GM12878 (cell line): ENCODE data around the gene GRM7. TPM values are rescaled to one million over a fixed set of nuclear protein-coding genes. Genes with fewer than 3 reads are reported as not detected.
A peak's percentile ranks its signal among the peaks of the same experiment; 100 is the strongest.

Experiments used
- ATAC-seq: fragments of 200-7000 bp; cut with Tn5 transposase; 3 replicates; pipeline ENCODE4 v1.9.1; 2020; ENCODE audit warnings: mild to moderate bottlenecking, moderate library complexity
- BruUV-seq: library from RNA; stranded (reverse); fragments of 400-500 nt; replicated peaks from 2 replicates; lab custom pipeline; 2021; lab: Mats Ljungman, UMichigan
- CTCF ChIA-PET: fragments of 300-600 bp; sonication (Branson Sonifier 250); formaldehyde crosslinking; extraction: SDS; loops from one replicate; lab custom pipeline; 2021; ENCODE audit warnings: inconsistent platforms; lab: Yijun Ruan, JAX
- POLR2A ChIA-PET: fragments of 350-600 bp; formaldehyde crosslinking; extraction: SDS; loops from one replicate; lab custom pipeline; 2021; ENCODE audit warnings: inconsistent platforms; lab: Charles Lee
- RAD21 ChIA-PET: fragments of 300-600 bp; sonication (Branson Sonifier 250); formaldehyde crosslinking; loops from one replicate; lab custom pipeline; 2023; ENCODE audit warnings: antibody characterized with exemption; ENCODE audit not compliant: unreplicated experiment; lab: Charles Lee
- SMC1A ChIA-PET: fragments of 300-600 bp; sonication (Branson Sonifier 250); formaldehyde crosslinking; loops from one replicate; lab custom pipeline; 2023; ENCODE audit not compliant: unreplicated experiment, uncharacterized antibody; lab: Charles Lee
- DNase-seq: peaks from one replicate; pipeline ENCODE4 v3.0.0-alpha.2; 2011; ENCODE audit warnings: low read depth, low spot score
- FAIRE-seq: peaks from 3 replicates; lab custom pipeline; 2011; peaks lifted over from hg19 to GRCh38; lab: Jason Lieb, UNC
- H2AFZ ChIP-seq: 2 replicates; pipeline ENCODE4 v1.6.0; 2011; ENCODE audit warnings: low read depth, low read length, control low read depth; ENCODE audit not compliant: control insufficient read depth
- H3K27ac ChIP-seq: 2 replicates; pipeline ENCODE4 v1.5.1; 2011; ENCODE audit warnings: control low read depth; ENCODE audit not compliant: control insufficient read depth, insufficient read depth
- H3K27me3 ChIP-seq, 2 experiments: replicated peaks in 1 of 2; 2 replicates each; pipeline versions ENCODE4 v1.6.0 to v1.6.1; 2011; ENCODE audit warnings: low read length in 1 of 2; ENCODE audit not compliant: control insufficient read depth in 2 of 2, insufficient read depth in 2 of 2
- H3K36me3 ChIP-seq, 2 experiments: 2 replicates each; pipeline ENCODE4 v1.5.1; 2011; ENCODE audit warnings: low read length in 1 of 2; ENCODE audit not compliant: control insufficient read depth in 2 of 2, insufficient read depth in 2 of 2
- H3K4me1 ChIP-seq: 2 replicates; pipeline ENCODE4 v1.6.1; 2011; ENCODE audit warnings: mild to moderate bottlenecking, low read length, moderate library complexity, mixed read lengths; ENCODE audit not compliant: control insufficient read depth, insufficient read depth
- H3K4me2 ChIP-seq: 2 replicates; pipeline ENCODE4 v1.6.0; 2011; ENCODE audit warnings: control low read depth; ENCODE audit not compliant: control insufficient read depth, insufficient read depth
- H3K4me3 ChIP-seq: fragments of 200-600 bp; sonication (generic); 2 replicates; pipeline ENCODE4 v1.5.1; 2016
- H3K79me2 ChIP-seq: 2 replicates; pipeline ENCODE4 v1.6.0; 2011; ENCODE audit warnings: low read length; ENCODE audit not compliant: control insufficient read depth, insufficient read depth
- H3K9ac ChIP-seq: 2 replicates; pipeline ENCODE4 v1.8.0; 2011; ENCODE audit warnings: low read length, control low read depth, mixed read lengths; ENCODE audit not compliant: control insufficient read depth, insufficient read depth
- H3K9me3 ChIP-seq: replicated peaks from 3 replicates; pipeline ENCODE4 v1.5.1; 2011; ENCODE audit warnings: mild to moderate bottlenecking, low read length; ENCODE audit not compliant: control insufficient read depth, insufficient read depth
- H4K20me1 ChIP-seq: 2 replicates; pipeline ENCODE4 v1.6.0; 2011; ENCODE audit not compliant: control insufficient read depth, insufficient read depth
- BACH1 ChIP-seq: fragments of 450-650 bp; IDR thresholded peaks from 2 replicates; pipeline ENCODE4 v1.6.1; 2017; ENCODE audit warnings: mild to moderate bottlenecking, borderline replicate concordance
- CEBPB ChIP-seq, 2 experiments: fragments of 150-350 bp in 1 of 2; IDR thresholded peaks; 2 replicates each; pipeline ENCODE4 v1.6.1; 2012 to 2014; ENCODE audit warnings: low read depth in 2 of 2, low read length in 2 of 2, borderline replicate concordance in 1 of 2, inconsistent platforms in 1 of 2
- CTCF ChIP-seq, 3 experiments: IDR thresholded peaks in 2 of 3; conservative IDR thresholded peaks in 1 of 3; 2 replicates each; pipeline ENCODE4 v1.5.1; 2011; ENCODE audit warnings: low read depth in 3 of 3, low read length in 3 of 3, mild to moderate bottlenecking in 3 of 3, control low read depth in 2 of 3, moderate library complexity in 2 of 3, inconsistent platforms in 1 of 3, mixed read lengths in 1 of 3; ENCODE audit not compliant: control insufficient read depth in 2 of 3, insufficient read depth in 1 of 3; ENCODE audit errors: extremely low read depth in 1 of 3
- E2F4 ChIP-seq: IDR thresholded peaks from 2 replicates; pipeline ENCODE4 v1.6.1; 2012; ENCODE audit warnings: low read depth, low read length, improper control_type of control experiment
- ELK1 ChIP-seq: IDR thresholded peaks from 2 replicates; pipeline ENCODE4 v1.6.1; 2012; ENCODE audit warnings: low read depth, low read length, improper control_type of control experiment
- GABPA ChIP-seq: IDR thresholded peaks from 2 replicates; pipeline ENCODE4 v1.6.1; 2014; ENCODE audit warnings: antibody characterized with exemption, low read depth, mild to moderate bottlenecking, inconsistent platforms
- PKNOX1 ChIP-seq: fragments of 450-650 bp; IDR thresholded peaks from 2 replicates; pipeline ENCODE4 v1.6.1; 2016; ENCODE audit warnings: mild to moderate bottlenecking
- RAD21 ChIP-seq: IDR thresholded peaks from 2 replicates; pipeline ENCODE4 v1.6.1; 2011; ENCODE audit warnings: mild to moderate bottlenecking, low read depth, low read length, moderate library complexity; ENCODE audit not compliant: insufficient read depth
- RB1 ChIP-seq: fragments of 450-650 bp; formaldehyde crosslinking; IDR thresholded peaks from 2 replicates; pipeline ENCODE4 v1.6.1; 2017; ENCODE audit warnings: mild to moderate bottlenecking, borderline replicate concordance
- SMC3 ChIP-seq: IDR thresholded peaks from 2 replicates; pipeline ENCODE4 v1.6.1; 2011; ENCODE audit warnings: low read length, improper control_type of control experiment, borderline replicate concordance
- ZNF217 ChIP-seq: fragments of 450-650 bp; IDR thresholded peaks from 2 replicates; pipeline ENCODE4 v1.6.1; 2017; ENCODE audit warnings: antibody characterized with exemption, mild to moderate bottlenecking
- ZNF622 ChIP-seq: fragments of 450-650 bp; IDR thresholded peaks from 2 replicates; pipeline ENCODE4 v1.6.1; 2017; ENCODE audit warnings: mild to moderate bottlenecking, inconsistent platforms
- WGBS: methylation state at CpG from one replicate; pipeline ENCODE4 v1.1.6; 2016; ENCODE audit warnings: low lambda C conversion rate; ENCODE audit not compliant: insufficient replicate concordance, insufficient coverage; ENCODE audit errors: missing lambda C conversion rate; 5-methylcytosine and 5-hydroxymethylcytosine counted together
- in situ Hi-C: fragments of 300-500 bp; cut with MboI; formaldehyde crosslinking; loops from 9 replicates; pipeline ENCODE4 v1.14.3; 2018; ENCODE audit warnings: mixed read lengths
- intact Hi-C: fragments of 100-400 bp; cut with micrococcal nuclease; formaldehyde crosslinking; loops from one replicate; pipeline ENCODE4 v1.14.2; 2022; ENCODE audit not compliant: unreplicated experiment
- polyA plus RNA-seq, 11 experiments: library from polyadenylated mRNA; depleted of rRNA in 4 of 11; unstranded in 6 of 11; stranded (reverse) in 5 of 11; fragments of >200 nt; fragmentation: Nextera tagmentation in 4 of 11; fragmentation: Illumina TruSeq in 1 of 11; extraction: Ambion mirVana in 4 of 11; extraction: Trizol in 1 of 11; gene quantifications; 1 replicate in 1 of 11; 2 replicates in 10 of 11; pipeline versions ENCODE4 v1.2.1 to v1.2.3, GENCODE V29; 2011 to 2016; ENCODE audit warnings: inconsistent platforms in 2 of 11, missing spikeins in 2 of 11, low read depth in 1 of 11
- total RNA-seq, 4 experiments: library from RNA; depleted of rRNA in 3 of 4; stranded (reverse); fragments of >200 nt in 3 of 4; fragmentation: Illumina TruSeq in 1 of 4; extraction: Trizol in 1 of 4; gene quantifications; 2 replicates each; pipeline versions ENCODE4 v1.2.1 to v1.2.3, GENCODE V29; 2013 to 2021

GRM7 gene
- total and polyA plus RNA-seq, 10 of the 15 experiments (the other 5 are each of a cell fraction or from before 2014, with no cell fraction given) = not detected

- SMC1A ChIA-PET = no interaction called here
- WGBS = 0% methylated on average over 1 of the region's 1 CpG
- in situ Hi-C loops = no loop called here
- no peak overlapping the region for H2AFZ ChIP-seq
- TF ChIP-seq CTCF (IDR thresholded peaks at IDR 0.05 in 2 of 3, conservative IDR thresholded peaks at IDR 0.05 in 1 of 3; ENCODE audit: control insufficient read depth in 2 of 3, extremely low read depth in 1 of 3, insufficient read depth in 1 of 3, low read depth in 3 of 3, low read length in 3 of 3) (peak in 2 of 3 experiments; percentile 24 to 25; a peak in 2 of 6 replicates), ZNF217 (no peak), RB1 (no peak), SMC3 (peak; percentile 16; the same call in 1 of the 2 replicates), RAD21 (peak; percentile 23; the same call in 1 of the 2 replicates)
- TF ChIP-seq, all 136 proteins: peak for 3
- FAIRE-seq (no peak), DNase-seq (no peak), ATAC-seq (peak; percentile 36; the same call in 1 of the 3 replicates)
- Histone ChIP-seq H3K79me2 (no peaks in the 10 kb centered on the region), H3K4me2 (no peak overlapping the region), H3K27me3 (no peaks in the 10 kb centered on the region), H3K9ac (no peak overlapping the region), H3K36me3 (no peaks in the 10 kb centered on the region), H4K20me1 (no peaks in the 10 kb centered on the region), H3K27ac (no peak overlapping the region), H3K4me3 (no peak overlapping the region), H3K9me3 (no peaks in the 10 kb centered on the region), H3K4me1 (no peaks in the 10 kb centered on the region)
- intact Hi-C loops = no loop called here
- ChIA-PET RAD21 (no interaction called here), CTCF (no interaction called here), POLR2A (no interaction called here)
- BruUV-seq = no TSS peak
Observed at GRCh38 chr3:7075901-7076300, 215.0 kb downstream of the GRM7 start.

GRCh38 chr3:7082244-7082643 lies 221.3 kb downstream of the GRM7 start:
- WGBS = 27% methylated on average over 3 of the region's 3 CpGs
- TF ChIP-seq RAD21 = no peak
- TF ChIP-seq BACH1 = no peak
- TF ChIP-seq PKNOX1 = no peak
- TF ChIP-seq GABPA = no peak
- no peak for TF ChIP-seq E2F4
- TF ChIP-seq CEBPB (IDR thresholded peaks at IDR 0.05; ENCODE audit: borderline replicate concordance in 1 of 2, low read depth in 2 of 2, low read length in 2 of 2) = no peak
- no peak for TF ChIP-seq ELK1
- no peak for TF ChIP-seq ZNF622

More at GRCh38 chr3:7082244-7082643, 221.3 kb downstream of the GRM7 start:
- Histone ChIP-seq H3K4me2 (no peak overlapping the region), H3K27ac (no peak overlapping the region), H4K20me1 (no peaks in the 10 kb centered on the region), H3K27me3 (no peaks in the 10 kb centered on the region), H3K79me2 (no peaks in the 10 kb centered on the region), H3K9me3 (no peaks in the 10 kb centered on the region), H3K9ac (no peak overlapping the region), H3K4me1 (no peaks in the 10 kb centered on the region), H3K36me3 (no peaks in the 10 kb centered on the region), H3K4me3 (no peak overlapping the region), H2AFZ (no peak overlapping the region)
- intact Hi-C loops = no loop called here
- no TSS peak for BruUV-seq
- ATAC-seq (no peak), DNase-seq (no peak), FAIRE-seq (no peak)
- ChIA-PET POLR2A (no interaction called here), RAD21 (no interaction called here), CTCF (no interaction called here), SMC1A (no interaction called here)
- in situ Hi-C loops = no loop called here
